ENCODE results near the gene MYLK.

The MYLK gene

GRCh38 chr3:123660141-123660675 lies 223.9 kb downstream of the MYLK start:
- no peak for FAIRE-seq

DNA sequence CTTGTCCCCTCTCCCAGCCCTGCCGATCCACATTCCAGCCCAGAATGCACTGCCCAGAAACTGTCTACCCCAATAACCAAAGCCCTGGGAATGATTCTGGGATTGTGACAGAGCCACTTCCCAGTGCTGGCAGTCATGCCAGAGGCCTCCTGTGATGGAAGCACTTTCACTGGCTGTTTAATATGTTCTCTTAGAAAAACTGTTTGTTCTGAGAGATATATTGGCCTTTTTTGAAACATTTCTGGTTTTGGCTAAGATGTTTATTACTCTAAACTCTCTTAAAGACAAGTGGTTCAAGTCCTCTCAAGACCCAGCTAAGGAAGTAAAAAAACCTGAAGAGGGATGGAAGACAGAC lies 225.3 kb downstream of the MYLK start:
- no peak for FAIRE-seq

- FAIRE-seq = no peak
Measured at GRCh38 chr3:123658118-123658851, 225.8 kb downstream of the MYLK start.

DNA sequence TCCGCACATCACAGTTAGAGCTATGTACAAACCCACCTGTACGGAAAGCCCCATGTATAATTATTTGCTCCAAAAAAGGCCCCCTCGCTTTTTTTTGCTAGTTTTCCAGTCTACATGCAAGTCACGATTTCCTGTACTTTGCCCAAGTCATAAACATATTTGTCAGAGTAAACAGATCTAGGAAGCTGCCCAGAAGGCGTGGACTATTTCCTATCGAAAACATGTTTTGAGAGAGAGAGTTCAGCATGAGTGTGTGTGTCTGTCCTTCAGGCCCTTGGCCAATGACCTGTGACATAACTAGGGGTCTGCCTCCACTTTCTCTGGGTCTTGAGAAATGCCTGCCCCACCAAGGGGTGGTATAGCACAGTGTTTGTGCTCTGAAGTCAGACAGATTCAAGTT lies 226.6 kb downstream of the MYLK start:
- no peak for FAIRE-seq

DNA sequence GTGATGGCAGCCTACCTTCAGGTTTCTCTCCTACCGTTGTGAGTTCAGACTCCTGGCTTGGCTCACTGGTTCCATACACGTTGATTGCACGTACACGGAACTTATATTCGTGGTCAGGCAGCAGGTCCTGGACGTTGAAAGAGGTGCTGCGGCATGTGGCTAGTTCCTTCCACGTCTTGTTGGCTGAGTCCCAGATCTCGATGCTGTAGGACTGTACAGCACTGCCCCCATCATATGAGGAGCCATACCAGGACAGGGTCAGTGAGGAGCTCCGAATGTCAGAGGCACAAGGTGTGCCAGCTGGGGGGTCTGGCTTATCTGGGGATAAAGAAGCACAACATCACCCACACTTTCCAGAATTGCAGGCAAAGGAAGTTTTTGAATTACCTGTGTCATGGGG lies 227.0 kb downstream of the MYLK start:
- no peak for FAIRE-seq

DNA sequence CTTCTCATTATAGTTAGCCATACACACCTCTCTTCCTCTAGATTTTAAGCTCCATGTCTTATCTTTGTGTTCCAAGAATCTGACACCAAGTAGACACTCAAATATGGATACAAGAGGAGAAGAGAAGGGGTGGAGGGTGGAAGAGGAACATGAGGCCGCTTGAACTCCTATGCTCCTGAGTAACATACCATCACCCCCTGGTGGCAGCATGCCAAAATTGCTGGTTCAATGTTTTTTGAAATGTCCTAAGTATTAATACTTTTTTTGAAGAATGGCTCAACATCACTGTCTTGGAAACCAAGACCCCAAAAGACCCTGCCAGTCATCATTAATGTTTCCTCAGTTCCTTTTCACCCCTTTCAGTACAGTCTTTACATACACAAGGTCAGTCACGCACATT lies 227.4 kb downstream of the MYLK start:
- no peak for FAIRE-seq

DNA sequence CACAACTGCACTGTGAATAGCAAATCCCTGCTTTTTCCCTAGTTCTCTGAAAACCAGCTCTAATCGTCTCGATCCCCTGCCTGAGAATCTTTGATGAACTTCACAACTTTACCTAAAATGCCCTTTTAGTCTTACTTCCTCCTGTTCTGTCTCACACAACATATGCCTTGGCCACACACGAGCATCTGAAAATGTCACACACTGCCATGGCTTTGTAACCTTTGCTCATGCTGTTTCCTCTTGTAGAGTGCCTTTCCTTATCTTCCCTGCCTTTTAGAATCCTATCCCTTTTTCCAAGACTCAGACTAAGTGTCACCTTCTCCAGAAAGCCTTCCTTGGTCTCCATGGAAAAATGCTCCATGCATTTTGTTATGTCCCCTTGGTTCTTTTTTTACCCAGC lies 227.9 kb downstream of the MYLK start:
- FAIRE-seq = no peak

DNA sequence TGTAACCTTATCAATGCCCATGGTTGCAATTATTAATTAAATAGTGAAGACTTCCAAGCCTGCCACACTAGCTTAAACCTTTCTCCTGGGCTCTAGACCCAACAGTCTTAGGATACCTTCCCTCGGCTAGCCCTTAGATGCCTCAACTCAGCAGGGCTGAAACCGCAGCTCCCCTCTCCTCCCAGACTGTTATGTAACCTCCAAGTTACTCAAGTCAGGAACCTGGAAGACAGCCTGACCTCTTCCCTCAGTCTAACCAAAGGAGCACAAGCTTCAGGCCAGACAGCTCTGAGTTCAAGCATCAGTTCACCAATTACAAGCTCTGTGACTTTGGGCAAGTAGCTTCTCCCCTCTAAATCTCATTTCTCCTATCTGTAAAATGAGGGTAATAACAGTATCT lies 228.7 kb downstream of the MYLK start:
- no peak for FAIRE-seq

DNA sequence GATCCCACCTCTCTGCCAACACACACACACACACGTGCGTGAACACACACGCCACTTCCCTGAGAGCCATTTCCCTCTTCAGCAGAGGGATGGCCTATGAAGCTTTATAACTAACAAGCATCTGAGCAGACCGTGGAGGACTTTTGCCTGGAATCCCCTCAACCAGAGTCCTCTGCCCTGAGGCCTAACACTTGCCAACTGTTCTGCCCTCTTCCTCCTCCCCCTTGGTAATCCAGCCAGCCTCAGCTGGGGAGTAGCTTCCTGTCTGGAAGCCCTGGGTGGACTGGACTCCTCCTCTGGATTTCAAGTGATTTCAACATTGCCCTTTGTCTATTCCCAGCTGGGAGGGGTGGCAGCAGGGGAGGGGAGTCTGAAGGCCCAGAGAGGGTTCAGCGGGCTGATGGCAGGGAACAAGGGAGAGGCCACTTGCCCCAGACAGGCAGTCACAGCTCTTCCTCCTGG lies 230.9 kb downstream of the MYLK start:
- no peak for FAIRE-seq

GRCh38 chr3:123652342-123652984 lies 231.7 kb downstream of the MYLK start:
- FAIRE-seq = no peak

- no peak for FAIRE-seq
Measured at GRCh38 chr3:123651449-123652341, 232.4 kb downstream of the MYLK start.

DNA sequence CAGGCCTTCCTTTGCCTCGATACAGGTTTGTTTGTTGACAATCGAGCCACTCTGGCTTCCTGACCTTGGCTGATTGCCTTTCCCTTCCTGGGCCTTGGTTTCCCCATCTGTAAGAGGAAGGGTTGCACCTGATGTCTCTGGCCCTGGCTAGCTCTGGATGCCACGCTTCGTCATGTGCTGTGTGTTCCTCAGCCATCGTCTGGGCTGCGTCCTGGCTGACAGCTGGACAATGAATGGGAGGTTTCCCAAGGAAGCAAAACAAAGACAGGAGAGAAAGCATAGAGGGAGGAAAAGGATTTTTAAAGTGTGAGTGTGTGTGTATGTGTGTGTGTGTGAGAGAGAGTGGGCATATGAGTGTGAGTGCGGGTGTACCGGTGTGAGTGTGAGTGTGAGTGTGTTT lies 234.0 kb downstream of the MYLK start:
- no peak for FAIRE-seq

GRCh38 chr3:123648696-123649405 lies 235.3 kb downstream of the MYLK start:
- FAIRE-seq = no peak

- FAIRE-seq = no peak
Measured at GRCh38 chr3:123644358-123644757, 239.8 kb downstream of the MYLK start.

DNA sequence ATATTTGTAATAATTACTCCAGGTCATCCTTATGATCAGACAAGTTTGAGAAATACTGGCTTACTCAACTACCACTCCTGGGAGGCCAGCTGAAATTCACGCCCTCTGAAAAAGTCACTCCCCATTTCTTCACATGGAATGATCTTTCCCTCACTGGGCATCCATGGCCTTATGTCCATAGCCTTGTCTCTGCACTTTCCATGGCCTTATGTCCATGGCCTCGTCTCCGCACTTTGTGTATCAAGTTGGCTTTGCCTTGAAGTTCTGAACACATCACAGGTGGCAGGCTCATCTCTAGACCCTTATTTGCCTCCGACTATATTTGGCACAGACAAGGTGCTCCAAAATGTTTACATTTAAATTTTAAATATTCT lies 241.2 kb downstream of the MYLK start:
- FAIRE-seq = no peak

DNA sequence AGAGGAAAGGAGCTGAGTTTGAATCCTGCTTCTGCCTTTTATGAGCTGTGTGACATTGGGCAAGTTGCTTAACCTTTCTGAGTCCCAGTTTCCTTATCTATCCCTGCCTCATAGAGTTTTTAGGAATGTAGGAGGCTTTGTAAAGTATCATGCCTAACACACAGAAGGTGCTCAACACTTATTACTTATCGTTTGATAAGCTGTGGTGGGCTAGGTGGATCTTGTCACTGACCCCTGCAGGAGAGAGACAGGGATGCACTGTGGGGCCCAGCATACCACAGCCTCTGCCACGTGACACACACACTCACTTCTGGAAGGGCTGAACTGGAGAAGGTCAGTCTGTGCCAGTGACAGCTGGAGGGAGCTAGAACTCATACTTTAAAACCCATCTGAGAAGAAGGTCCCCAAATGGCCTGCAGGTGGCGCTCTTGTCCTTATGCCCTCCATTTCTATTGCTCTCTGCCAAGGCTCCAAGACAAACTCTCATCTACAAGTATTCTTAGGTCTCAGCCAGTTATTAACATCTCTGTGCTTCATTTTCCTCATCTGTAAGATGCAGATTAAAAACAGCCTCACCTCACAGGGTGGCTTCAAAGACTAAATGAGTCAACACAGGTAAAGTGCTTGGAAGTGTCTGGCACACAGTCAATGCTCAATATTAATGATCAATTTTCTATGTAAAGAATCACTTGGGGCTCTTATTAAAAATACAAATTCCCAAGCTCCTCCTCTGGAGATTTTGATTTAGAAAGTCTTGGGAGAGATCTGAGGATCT lies 241.8 kb downstream of the MYLK start:
- peak; percentile 67 for FAIRE-seq

DNA sequence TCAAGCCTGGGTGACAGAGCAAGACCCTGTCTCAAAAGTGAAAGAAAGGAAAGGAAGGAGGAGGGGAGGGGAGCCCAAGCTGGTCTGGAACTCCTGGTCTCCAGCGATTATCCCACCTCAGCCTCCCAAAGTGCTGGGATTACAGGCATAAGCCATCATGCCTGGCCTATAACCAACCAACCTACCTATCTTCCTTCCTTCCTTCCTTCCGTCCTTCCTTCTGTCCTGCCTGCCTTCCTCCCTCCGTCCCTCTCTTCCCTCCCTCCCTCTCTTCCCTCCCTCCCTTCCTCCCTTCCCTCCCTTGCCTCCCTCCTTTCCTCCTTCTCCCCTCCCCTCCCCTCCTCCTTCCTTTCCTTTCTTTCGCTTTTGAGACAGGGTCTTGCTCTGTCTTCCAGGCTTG lies 242.6 kb downstream of the MYLK start:
- no peak for FAIRE-seq

DNA sequence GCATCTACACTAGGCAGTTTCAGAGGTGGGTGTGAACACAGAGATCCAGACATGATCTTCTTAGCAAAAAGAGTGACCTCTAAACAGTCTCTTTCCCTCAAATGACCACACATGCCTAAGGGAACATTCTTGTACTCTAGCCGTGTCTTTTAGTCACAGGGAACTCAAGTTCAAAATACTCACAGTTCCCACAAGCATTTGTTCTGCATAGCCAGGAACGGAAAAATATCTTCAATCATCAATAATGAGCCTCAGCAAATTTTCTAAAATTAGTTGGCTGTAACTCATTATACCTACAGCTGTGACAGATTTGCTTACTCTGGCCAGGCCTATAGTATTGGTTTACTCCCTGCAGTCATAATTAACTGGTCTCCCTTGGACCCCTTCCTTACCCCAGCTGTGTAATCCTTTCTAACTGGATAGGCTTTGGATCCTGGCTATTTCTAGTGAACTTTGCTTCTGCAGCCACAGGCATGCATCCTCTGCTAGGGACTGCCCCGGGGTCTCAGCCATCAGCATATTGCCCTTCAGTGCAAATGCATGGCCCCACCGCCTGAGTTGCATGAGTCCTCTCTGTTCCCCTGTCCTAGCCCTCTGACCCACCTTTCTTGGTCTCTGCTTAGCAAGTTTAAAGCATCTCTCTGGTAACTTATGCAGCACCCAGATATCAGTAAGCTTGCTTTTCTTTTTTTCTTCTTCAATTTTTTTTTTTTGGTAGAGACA lies 243.2 kb downstream of the MYLK start:
- FAIRE-seq = no peak

GRCh38 chr3:123640311-123640710 lies 243.8 kb downstream of the MYLK start:
- no peak for FAIRE-seq

- FAIRE-seq = no peak
Measured at GRCh38 chr3:123638936-123639689, 245.0 kb downstream of the MYLK start.

DNA sequence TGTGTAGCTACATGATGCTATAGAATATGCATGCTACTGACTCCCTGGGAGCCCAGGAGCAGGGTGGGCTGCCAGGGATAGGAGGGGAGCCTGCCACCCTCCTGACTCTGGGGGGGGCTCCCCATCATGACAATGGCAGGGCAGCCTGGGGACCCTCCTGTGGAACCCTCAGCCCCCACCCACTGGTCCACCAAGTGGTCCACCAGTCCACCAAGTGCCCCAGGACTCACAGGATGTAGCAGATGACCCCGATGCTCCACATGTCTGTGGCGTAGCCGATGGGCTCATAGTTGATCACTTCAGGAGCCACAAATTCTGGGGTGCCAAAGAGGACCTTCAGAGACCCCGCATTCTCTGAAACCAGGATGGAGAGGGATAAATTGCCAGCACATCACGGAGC lies 246.3 kb downstream of the MYLK start:
- no peak for FAIRE-seq
